GM19452 (cell line): ENCODE measurements around the gene LRP8.

Experiments
- ATAC-seq: cut with Tn5 transposase; IDR thresholded peaks from one replicate; pipeline ENCODE4 v1.9.1; 2021; ENCODE audit not compliant: unreplicated experiment

The LRP8 gene

GRCh38 chr1:53359934-53360276 is 32.0 kb upstream of the LRP8 start:
- ATAC-seq, result no peak

- ATAC-seq, result no peak
Observed at GRCh38 chr1:53359225-53359933, 31.5 kb upstream of the LRP8 start.

GRCh38 chr1:53356637-53357036 is 28.8 kb upstream of the LRP8 start:
- no peak for ATAC-seq

GRCh38 chr1:53354119-53354518 is 26.2 kb upstream of the LRP8 start:
- ATAC-seq, result no peak

- no peak for ATAC-seq
Observed at GRCh38 chr1:53352561-53352960, 24.7 kb upstream of the LRP8 start.

- ATAC-seq, result no peak
Observed at GRCh38 chr1:53350853-53351767, 23.2 kb upstream of the LRP8 start.

- ATAC-seq, result no peak
Observed at GRCh38 chr1:53349968-53350852, 22.3 kb upstream of the LRP8 start.

- no peak for ATAC-seq
Observed at GRCh38 chr1:53349369-53349835, 21.5 kb upstream of the LRP8 start.

- ATAC-seq, result no peak
Observed at GRCh38 chr1:53348486-53349368, 20.9 kb upstream of the LRP8 start.

GRCh38 chr1:53346814-53347176 is 18.9 kb upstream of the LRP8 start:
- ATAC-seq, result no peak

- no peak for ATAC-seq
Observed at GRCh38 chr1:53345996-53346813, 18.3 kb upstream of the LRP8 start.

GRCh38 chr1:53344921-53345838 is 17.3 kb upstream of the LRP8 start:
- peak; percentile 94 for ATAC-seq

GRCh38 chr1:53343831-53344668 is 16.2 kb upstream of the LRP8 start:
- no peak for ATAC-seq

GRCh38 chr1:53342735-53343470 is 15.0 kb upstream of the LRP8 start:
- ATAC-seq, result no peak

- ATAC-seq, result no peak
Observed at GRCh38 chr1:53341961-53342707, 14.3 kb upstream of the LRP8 start.

- no peak for ATAC-seq
Observed at GRCh38 chr1:53341521-53341895, 13.6 kb upstream of the LRP8 start.
